Endothelial cell (in vitro differentiated cells): ENCODE data around the gene TPX2. TPM values are rescaled to one million over a fixed set of nuclear protein-coding genes. Genes with fewer than 3 reads are reported as not detected.

Experiments
- DNase-seq: peaks from one replicate; pipeline ENCODE4 v3.0.0; 2021; ENCODE audit warnings: low spot score
- H3K27ac Mint-ChIP-seq: one replicate; pipeline ENCODE4 v1.8.0; 2021; ENCODE audit warnings: mixed read lengths, inconsistent platforms; ENCODE audit not compliant: unreplicated experiment
- H3K27me3 Mint-ChIP-seq: one replicate; pipeline ENCODE4 v1.8.0; 2021; ENCODE audit warnings: mild to moderate bottlenecking, moderate library complexity, mixed read lengths, inconsistent platforms; ENCODE audit not compliant: unreplicated experiment
- H3K36me3 Mint-ChIP-seq: one replicate; pipeline ENCODE4 v1.8.0; 2021; ENCODE audit warnings: mild to moderate bottlenecking, low read depth, mixed read lengths, inconsistent platforms; ENCODE audit not compliant: unreplicated experiment
- H3K4me1 Mint-ChIP-seq: one replicate; pipeline ENCODE4 v1.8.0; 2021; ENCODE audit warnings: mild to moderate bottlenecking, mixed read lengths, inconsistent platforms; ENCODE audit not compliant: unreplicated experiment
- H3K4me3 Mint-ChIP-seq: one replicate; pipeline ENCODE4 v1.8.0; 2021; ENCODE audit warnings: mild to moderate bottlenecking, mixed read lengths, inconsistent platforms; ENCODE audit not compliant: unreplicated experiment
- H3K9me3 Mint-ChIP-seq: one replicate; pipeline ENCODE4 v1.8.0; 2021; ENCODE audit warnings: mixed read lengths, inconsistent platforms; ENCODE audit not compliant: unreplicated experiment
- CTCF ChIP-seq: fragments of 200-600 bp; sonication (generic); IDR thresholded peaks from one replicate; pipeline ENCODE4 v1.5.0; 2021; ENCODE audit warnings: antibody characterized with exemption; ENCODE audit not compliant: unreplicated experiment
- total RNA-seq: library from RNA; stranded (reverse); fragmentation: NEBNext Ultra II Directional; extraction: Animal tissue kit (Norgen Biotek cat#: 25700); gene quantifications from one replicate; pipeline ENCODE4 v1.2.1, GENCODE V29; 2021; ENCODE audit not compliant: unreplicated experiment

TPX2 gene
- total RNA-seq, 1 donor from 2014 or later = 27.2 TPM

GRCh38 chr20:31767805-31768204 lies 28.7 kb downstream of the TPX2 start:
- TF ChIP-seq CTCF = no peak
- Mint-ChIP-seq H3K36me3 (peaks cover 8% of the 10 kb centered on the region), H3K27me3 (no peaks in the 10 kb centered on the region), H3K4me3 (no peak overlapping the region), H3K9me3 (no peaks in the 10 kb centered on the region), H3K4me1 (no peaks in the 10 kb centered on the region), H3K27ac (no peak overlapping the region)
- DNase-seq = no peak

GRCh38 chr20:31769681-31770080 lies 30.6 kb downstream of the TPX2 start:
- H3K36me3 Mint-ChIP-seq = peaks cover 8% of the 10 kb centered on the region
- H3K27me3 Mint-ChIP-seq = no peaks in the 10 kb centered on the region
- DNase-seq = no peak
- no peaks in the 10 kb centered on the region for H3K4me1 Mint-ChIP-seq
- TF ChIP-seq CTCF = no peak
- H3K4me3 Mint-ChIP-seq = no peak overlapping the region
- H3K27ac Mint-ChIP-seq = no peak overlapping the region
- H3K9me3 Mint-ChIP-seq = no peaks in the 10 kb centered on the region

GRCh38 chr20:31770243-31770642 lies 31.2 kb downstream of the TPX2 start:
- Mint-ChIP-seq H3K27ac (no peak overlapping the region), H3K4me3 (no peak overlapping the region), H3K4me1 (no peaks in the 10 kb centered on the region), H3K9me3 (no peaks in the 10 kb centered on the region), H3K36me3 (peaks cover 8% of the 10 kb centered on the region), H3K27me3 (no peaks in the 10 kb centered on the region)
- no peak for TF ChIP-seq CTCF
- no peak for DNase-seq

GRCh38 chr20:31774408-31774807 lies 35.3 kb downstream of the TPX2 start:
- H3K9me3 Mint-ChIP-seq = no peaks in the 10 kb centered on the region
- no peak overlapping the region for H3K27ac Mint-ChIP-seq
- peaks cover 2% of the 10 kb centered on the region for H3K27me3 Mint-ChIP-seq
- no peak for DNase-seq
- H3K4me3 Mint-ChIP-seq = no peak overlapping the region
- H3K4me1 Mint-ChIP-seq = no peaks in the 10 kb centered on the region
- H3K36me3 Mint-ChIP-seq = peaks cover 20% of the 10 kb centered on the region
- no peak for TF ChIP-seq CTCF

- no peak overlapping the region for H3K27ac Mint-ChIP-seq
- no peak overlapping the region for H3K4me3 Mint-ChIP-seq
- no peak for DNase-seq
- H3K27me3 Mint-ChIP-seq = no peaks in the 10 kb centered on the region
- H3K9me3 Mint-ChIP-seq = no peaks in the 10 kb centered on the region
- peaks cover 9% of the 10 kb centered on the region for H3K36me3 Mint-ChIP-seq
- H3K4me1 Mint-ChIP-seq = peaks cover 6% of the 10 kb centered on the region
- no peak for TF ChIP-seq CTCF
Observed at GRCh38 chr20:31780839-31781238, 41.7 kb downstream of the TPX2 start.
